OCI-M2 (cell line): ENCODE measurements around the gene SH3BGRL2.

Source experiments
- DNase-seq: peaks from one replicate; lab custom pipeline; 2025; ENCODE audit not compliant: unreplicated experiment; lab: John Stamatoyannopoulos, UW

Gene SH3BGRL2

GRCh38 chr6:79694623-79695343 lies 63.7 kb downstream of the SH3BGRL2 start:
- DNase-seq = no peak

GRCh38 chr6:79697430-79697829 lies 66.3 kb downstream of the SH3BGRL2 start:
- no peak for DNase-seq

GRCh38 chr6:79699606-79700005 lies 68.5 kb downstream of the SH3BGRL2 start:
- no peak for DNase-seq

GRCh38 chr6:79702691-79703090 lies 71.6 kb downstream of the SH3BGRL2 start:
- DNase-seq = no peak

GRCh38 chr6:79704200-79704599 lies 73.1 kb downstream of the SH3BGRL2 start:
- no peak for DNase-seq

- no peak for DNase-seq
These were observed 74.4 kb downstream of the SH3BGRL2 start for GRCh38 chr6:79705456-79705995.

- DNase-seq = no peak
These were observed 75.4 kb downstream of the SH3BGRL2 start for GRCh38 chr6:79706527-79706926.

- no peak for DNase-seq
These were observed 76.5 kb downstream of the SH3BGRL2 start for GRCh38 chr6:79707621-79708020.

GRCh38 chr6:79708095-79708791 lies 77.1 kb downstream of the SH3BGRL2 start:
- DNase-seq = no peak

GRCh38 chr6:79710127-79710526 lies 79.0 kb downstream of the SH3BGRL2 start:
- no peak for DNase-seq

- DNase-seq = no peak
These were observed 80.0 kb downstream of the SH3BGRL2 start for GRCh38 chr6:79711167-79711566.

- DNase-seq = no peak
These were observed 81.0 kb downstream of the SH3BGRL2 start for GRCh38 chr6:79712144-79712543.

- DNase-seq = no peak
These were observed 81.5 kb downstream of the SH3BGRL2 start for GRCh38 chr6:79712616-79713135.

GRCh38 chr6:79713701-79714322 lies 82.7 kb downstream of the SH3BGRL2 start:
- no peak for DNase-seq

GRCh38 chr6:79717989-79718388 lies 86.9 kb downstream of the SH3BGRL2 start:
- DNase-seq = no peak

GRCh38 chr6:79718509-79719247 lies 87.5 kb downstream of the SH3BGRL2 start:
- no peak for DNase-seq

- DNase-seq = no peak
These were observed 88.3 kb downstream of the SH3BGRL2 start for GRCh38 chr6:79719248-79719960.

GRCh38 chr6:79724816-79725215 lies 93.7 kb downstream of the SH3BGRL2 start:
- DNase-seq = no peak

- DNase-seq = no peak
These were observed 100.3 kb downstream of the SH3BGRL2 start for GRCh38 chr6:79731471-79731870.

GRCh38 chr6:79733388-79733787 lies 102.3 kb downstream of the SH3BGRL2 start:
- no peak for DNase-seq
